Measurements from ENCODE around the gene CPSF4. TPM values are rescaled to one million over a fixed set of nuclear protein-coding genes. Genes with fewer than 3 reads are reported as not detected.

Gene CPSF4
- total RNA-seq, 1 donor from 2014 or later, result 72.1 TPM

DNA sequence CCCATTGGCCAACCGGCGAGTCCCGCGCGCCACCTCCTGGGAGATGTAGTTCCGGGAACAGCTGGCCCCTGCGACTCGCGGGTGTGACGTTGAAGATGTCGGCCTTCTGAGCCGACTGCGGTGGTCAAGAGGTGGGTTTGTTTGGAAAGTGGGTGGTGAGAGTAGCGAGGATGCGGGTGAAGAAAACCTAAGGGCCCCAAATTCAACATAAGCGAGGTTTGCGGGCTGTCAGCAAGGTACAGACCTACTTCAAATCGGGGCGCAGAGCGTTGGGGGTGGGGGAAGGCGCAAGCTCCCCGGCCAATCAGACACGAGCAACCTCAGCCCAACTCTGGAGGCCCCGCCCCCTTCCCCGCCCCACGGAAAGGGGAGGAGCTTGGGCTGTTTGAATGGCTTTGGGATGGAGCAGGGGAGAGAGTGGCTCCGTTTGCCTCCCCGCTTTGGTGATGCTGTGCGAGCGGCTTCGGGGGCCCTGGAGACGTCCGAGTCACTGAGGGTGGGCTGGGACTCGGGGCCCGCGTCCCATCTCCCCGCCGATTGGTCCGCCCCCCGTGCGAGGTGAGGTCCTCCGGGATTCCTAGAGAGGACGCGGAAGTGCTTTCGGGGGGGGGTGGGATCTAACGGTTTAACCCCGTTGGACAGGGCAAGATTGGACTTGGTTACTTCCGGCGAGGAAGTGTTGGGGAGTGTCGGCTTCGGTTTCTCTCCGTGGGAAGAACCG, 66.0 kb downstream of the CPSF4 start, which contains the start of gene ZKSCAN5:
TSS of gene ZKSCAN5 (plus strand) at position 60 of the 721 bp plus-strand sequence. CDS start 1,383 bp downstream, outside the sequence.
- peaks cover 5% of the 10 kb centered on the region for H3K36me3 Mint-ChIP-seq

DNA sequence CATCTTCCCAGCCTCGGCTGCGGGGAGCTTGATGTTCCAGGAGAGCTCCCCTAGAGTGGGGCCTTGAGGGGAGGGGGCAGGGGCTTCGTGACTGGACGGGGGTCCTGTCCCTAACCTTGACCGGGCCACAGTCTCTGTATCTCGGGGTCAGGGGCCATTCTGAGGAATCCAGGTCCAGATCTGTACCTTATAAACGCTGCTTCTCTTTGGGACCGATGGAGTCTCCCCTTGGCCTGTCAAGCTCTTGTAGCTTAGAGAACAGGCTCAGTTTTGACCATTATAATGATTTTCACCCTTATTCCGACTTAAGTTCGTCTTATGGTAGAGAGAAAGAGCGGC, 66.5 kb downstream of the CPSF4 start:
- no peaks in the 10 kb centered on the region for H3K9me3 ChIP-seq (ENCODE audit: low read depth)
- peak overlapping the region; percentile 75 for H3K9ac ChIP-seq
- no peaks in the 10 kb centered on the region for H3K9me3 Mint-ChIP-seq
- H3K4me3 ChIP-seq, result peak overlapping the region; percentile 92
- no peaks in the 10 kb centered on the region for H4K20me1 ChIP-seq (ENCODE audit: low read depth)
- H3K79me2 ChIP-seq (ENCODE audit: low read depth), result peaks cover 58% of the 10 kb centered on the region
- peak overlapping the region; percentile 99 for H2AFZ ChIP-seq (replicated peaks)
- peaks cover 21% of the 10 kb centered on the region for H3K4me1 Mint-ChIP-seq
- H3K36me3 ChIP-seq, result no peaks in the 10 kb centered on the region
- peak overlapping the region; percentile 87 for H3K4me2 ChIP-seq
- H3K4me1 ChIP-seq, result peaks cover 9% of the 10 kb centered on the region
- peaks cover 22% of the 10 kb centered on the region for H3F3A ChIP-seq (ENCODE audit: low read depth)
- H3K27ac Mint-ChIP-seq, result peak overlapping the region; percentile 69
- no peak for DNase-seq (ENCODE audit: low spot score)
- TF ChIP-seq EZH2 (IDR thresholded peaks at IDR 0.05) (no peak), EZH2phosphoT487 (IDR thresholded peaks at IDR 0.05) (no peak)
- TF ChIP-seq, protein P1, sequence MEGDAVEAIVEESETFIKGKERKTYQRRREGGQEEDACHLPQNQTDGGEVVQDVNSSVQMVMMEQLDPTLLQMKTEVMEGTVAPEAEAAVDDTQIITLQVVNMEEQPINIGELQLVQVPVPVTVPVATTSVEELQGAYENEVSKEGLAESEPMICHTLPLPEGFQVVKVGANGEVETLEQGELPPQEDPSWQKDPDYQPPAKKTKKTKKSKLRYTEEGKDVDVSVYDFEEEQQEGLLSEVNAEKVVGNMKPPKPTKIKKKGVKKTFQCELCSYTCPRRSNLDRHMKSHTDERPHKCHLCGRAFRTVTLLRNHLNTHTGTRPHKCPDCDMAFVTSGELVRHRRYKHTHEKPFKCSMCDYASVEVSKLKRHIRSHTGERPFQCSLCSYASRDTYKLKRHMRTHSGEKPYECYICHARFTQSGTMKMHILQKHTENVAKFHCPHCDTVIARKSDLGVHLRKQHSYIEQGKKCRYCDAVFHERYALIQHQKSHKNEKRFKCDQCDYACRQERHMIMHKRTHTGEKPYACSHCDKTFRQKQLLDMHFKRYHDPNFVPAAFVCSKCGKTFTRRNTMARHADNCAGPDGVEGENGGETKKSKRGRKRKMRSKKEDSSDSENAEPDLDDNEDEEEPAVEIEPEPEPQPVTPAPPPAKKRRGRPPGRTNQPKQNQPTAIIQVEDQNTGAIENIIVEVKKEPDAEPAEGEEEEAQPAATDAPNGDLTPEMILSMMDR (IDR thresholded peaks at IDR 0.05), result no peak
- H3K36me3 Mint-ChIP-seq, result peaks cover 3% of the 10 kb centered on the region
- peak overlapping the region; percentile 97 for H3K4me3 Mint-ChIP-seq
- H3K27me3 Mint-ChIP-seq (ENCODE audit: insufficient read depth, low read depth), result peaks cover 4% of the 10 kb centered on the region
- no peaks in the 10 kb centered on the region for H3K27me3 ChIP-seq
- no peak overlapping the region for H3K27ac ChIP-seq

More for the DNA sequence above, 66.0 kb downstream of the CPSF4 start, which contains the start of gene ZKSCAN5:
- Histone ChIP-seq H3K79me2 (ENCODE audit: low read depth) (peaks cover 55% of the 10 kb centered on the region), H3K4me3 (peak within 1 kb of the TSS; percentile 92), H3K27me3 (no peaks in the 10 kb centered on the region), H3K4me2 (peak within 1 kb of the TSS; percentile 87), H3F3A (ENCODE audit: low read depth) (peaks cover 25% of the 10 kb centered on the region), H3K4me1 (peaks cover 9% of the 10 kb centered on the region), H3K9ac (peak within 1 kb of the TSS; percentile 75), H3K27ac (peak within 1 kb of the TSS; percentile 85), H3K36me3 (no peaks in the 10 kb centered on the region), H2AFZ (replicated peaks) (peak within 1 kb of the TSS; percentile 99), H4K20me1 (ENCODE audit: low read depth) (no peaks in the 10 kb centered on the region), H3K9me3 (ENCODE audit: low read depth) (no peaks in the 10 kb centered on the region)
- peak within 1 kb of the TSS; percentile 97 for H3K4me3 Mint-ChIP-seq
- peak; percentile 96 for DNase-seq (ENCODE audit: low spot score)
- peaks cover 4% of the 10 kb centered on the region for H3K27me3 Mint-ChIP-seq (ENCODE audit: insufficient read depth, low read depth)
- peaks cover 23% of the 10 kb centered on the region for H3K4me1 Mint-ChIP-seq
- peak within 1 kb of the TSS; percentile 97 for H3K27ac Mint-ChIP-seq
- no peaks in the 10 kb centered on the region for H3K9me3 Mint-ChIP-seq
- TF ChIP-seq EZH2 (IDR thresholded peaks at IDR 0.05) (no peak), EZH2phosphoT487 (IDR thresholded peaks at IDR 0.05) (no peak)
- TF ChIP-seq, protein P1 (IDR thresholded peaks at IDR 0.05), result no peak

Other genes with a start within 250 kb of the CPSF4 start
- gene KPNA7, start 230.8 kb upstream of the CPSF4 start, total RNA-seq (ENCODE audit: low replicate concordance), result not detected in 2 replicates
- gene MYH16, start 166.1 kb upstream of the CPSF4 start, total RNA-seq (ENCODE audit: low replicate concordance), result not detected in 2 replicates
- gene ARPC1A, start 113.0 kb upstream of the CPSF4 start, total RNA-seq (ENCODE audit: low replicate concordance), result 143 and 154 TPM in 2 replicates
- gene ARPC1B, start 64.2 kb upstream of the CPSF4 start, total RNA-seq (ENCODE audit: low replicate concordance), result 23.6 and 50.5 TPM in 2 replicates
- gene PDAP1, start 30.3 kb upstream of the CPSF4 start, total RNA-seq (ENCODE audit: low replicate concordance), result 136 and 170 TPM in 2 replicates
- gene BUD31, start 30.0 kb upstream of the CPSF4 start, total RNA-seq (ENCODE audit: low replicate concordance), result 59.7 and 98.2 TPM in 2 replicates
- 8.3 and 10.5 TPM in 2 replicates for gene PTCD1, start 145 bp upstream of the CPSF4 start, total RNA-seq (ENCODE audit: low replicate concordance)
- gene ATP5MF, start 27.2 kb downstream of the CPSF4 start, total RNA-seq (ENCODE audit: low replicate concordance), result 2,754 and 3,838 TPM in 2 replicates
- 18.7 and 20.2 TPM in 2 replicates for gene ZNF789, start 33.9 kb downstream of the CPSF4 start, total RNA-seq (ENCODE audit: low replicate concordance)
- 16.8 and 22.4 TPM in 2 replicates for gene ZNF394, start 61.3 kb downstream of the CPSF4 start, total RNA-seq (ENCODE audit: low replicate concordance)
- gene ZKSCAN5, start 65.7 kb downstream of the CPSF4 start, total RNA-seq (ENCODE audit: low replicate concordance), result 19.6 and 23.3 TPM in 2 replicates
- 14.7 and 21.1 TPM in 2 replicates for gene FAM200A, start 113.2 kb downstream of the CPSF4 start, total RNA-seq (ENCODE audit: low replicate concordance)
- gene ZNF655, start 119.7 kb downstream of the CPSF4 start, total RNA-seq (ENCODE audit: low replicate concordance), result 59.3 and 66.3 TPM in 2 replicates
- gene TMEM225B, start 159.3 kb downstream of the CPSF4 start, total RNA-seq (ENCODE audit: low replicate concordance), result 0.53 TPM in 1 of 2 replicates, not detected in the other
- 8.7 and 13.3 TPM in 2 replicates for gene ZSCAN25, start 178.0 kb downstream of the CPSF4 start, total RNA-seq (ENCODE audit: low replicate concordance)
- not detected in 2 replicates for gene CYP3A5, start 241.1 kb downstream of the CPSF4 start, total RNA-seq (ENCODE audit: low replicate concordance)